Neural progenitor cell (in vitro differentiated cells): ENCODE measurements around the gene DCDC1. TPM values are rescaled to one million over a fixed set of nuclear protein-coding genes. Genes with fewer than 3 reads are reported as not detected.

Experiments used
- DNase-seq: peaks from one replicate; pipeline ENCODE4 v3.0.0-alpha.2; 2016; ENCODE audit warnings: low spot score
- H2AFZ ChIP-seq: fragments of 200-600 bp; sonication (generic); replicated peaks from 2 replicates; pipeline ENCODE4 v1.6.1; 2016; ENCODE audit warnings: antibody characterized with exemption
- H3F3A ChIP-seq: fragments of 200-600 bp; sonication (generic); 2 replicates; pipeline ENCODE4 v1.6.1; 2016; ENCODE audit warnings: antibody characterized with exemption, low read depth
- H3K27ac ChIP-seq: fragments of 200-600 bp; sonication (generic); 2 replicates; pipeline ENCODE4 v1.5.1; 2016; ENCODE audit warnings: mild to moderate bottlenecking
- H3K27me3 ChIP-seq: fragments of 200-600 bp; sonication (generic); 2 replicates; pipeline ENCODE4 v1.6.1; 2016; ENCODE audit warnings: mild to moderate bottlenecking, moderate library complexity
- H3K36me3 ChIP-seq: fragments of 200-600 bp; sonication (generic); 2 replicates; pipeline ENCODE4 v1.5.1; 2016
- H3K4me1 ChIP-seq: fragments of 200-600 bp; sonication (generic); 2 replicates; pipeline ENCODE4 v1.6.1; 2016; ENCODE audit warnings: mixed run types
- H3K4me2 ChIP-seq: fragments of 200-600 bp; sonication (generic); 2 replicates; pipeline ENCODE4 v1.6.1; 2016
- H3K4me3 ChIP-seq: fragments of 200-600 bp; sonication (generic); 2 replicates; pipeline ENCODE4 v1.5.1; 2016
- H3K79me2 ChIP-seq: fragments of 200-600 bp; sonication (generic); 2 replicates; pipeline ENCODE4 v1.6.1; 2016; ENCODE audit warnings: low read depth
- H3K9ac ChIP-seq: fragments of 200-600 bp; sonication (generic); 2 replicates; pipeline ENCODE4 v1.6.1; 2016
- H3K9me3 ChIP-seq: fragments of 200-600 bp; sonication (generic); 2 replicates; pipeline ENCODE4 v1.5.1; 2016; ENCODE audit warnings: low read depth
- H4K20me1 ChIP-seq: fragments of 200-600 bp; sonication (generic); 2 replicates; pipeline ENCODE4 v1.6.1; 2016; ENCODE audit warnings: low read depth
- H3K27ac Mint-ChIP-seq: 3 replicates; pipeline ENCODE4 v1.8.0; 2021; ENCODE audit warnings: mixed read lengths
- H3K27me3 Mint-ChIP-seq: 2 replicates; pipeline ENCODE4 v1.8.0; 2022; ENCODE audit warnings: low read depth, mild to moderate bottlenecking, inconsistent platforms, moderate library complexity, mixed read lengths; ENCODE audit not compliant: insufficient read depth
- H3K36me3 Mint-ChIP-seq: 3 replicates; pipeline ENCODE4 v1.8.0; 2021; ENCODE audit warnings: mixed read lengths
- H3K4me1 Mint-ChIP-seq: 3 replicates; pipeline ENCODE4 v1.8.0; 2021; ENCODE audit warnings: mixed read lengths
- H3K4me3 Mint-ChIP-seq: 3 replicates; pipeline ENCODE4 v1.8.0; 2021; ENCODE audit warnings: mild to moderate bottlenecking, moderate library complexity, mixed read lengths
- H3K9me3 Mint-ChIP-seq: 3 replicates; pipeline ENCODE4 v1.8.0; 2020; ENCODE audit warnings: mixed read lengths
- EZH2 ChIP-seq: fragments of 200-600 bp; sonication (generic); IDR thresholded peaks from 2 replicates; pipeline ENCODE4 v1.6.1; 2017; ENCODE audit warnings: antibody characterized with exemption, mild to moderate bottlenecking, moderate library complexity
- EZH2phosphoT487 ChIP-seq: fragments of 200-600 bp; sonication (generic); IDR thresholded peaks from 2 replicates; pipeline ENCODE4 v1.6.1; 2017; ENCODE audit warnings: antibody characterized with exemption
- total RNA-seq: library from RNA; depleted of rRNA; stranded (reverse); fragments of >200 nt; gene quantifications from 2 replicates; pipeline ENCODE4 v1.2.3, GENCODE V29; 2015; ENCODE audit warnings: low replicate concordance
- TF ChIP-seq, protein P1 (sequence below): fragments of 200-600 bp; sonication (generic); IDR thresholded peaks from 2 replicates; pipeline ENCODE4 v1.5.1; 2017; ENCODE audit warnings: antibody characterized with exemption, mild to moderate bottlenecking

DCDC1 gene
- total RNA-seq, 1 donor from 2014 or later: 5.0 TPM

DNA sequence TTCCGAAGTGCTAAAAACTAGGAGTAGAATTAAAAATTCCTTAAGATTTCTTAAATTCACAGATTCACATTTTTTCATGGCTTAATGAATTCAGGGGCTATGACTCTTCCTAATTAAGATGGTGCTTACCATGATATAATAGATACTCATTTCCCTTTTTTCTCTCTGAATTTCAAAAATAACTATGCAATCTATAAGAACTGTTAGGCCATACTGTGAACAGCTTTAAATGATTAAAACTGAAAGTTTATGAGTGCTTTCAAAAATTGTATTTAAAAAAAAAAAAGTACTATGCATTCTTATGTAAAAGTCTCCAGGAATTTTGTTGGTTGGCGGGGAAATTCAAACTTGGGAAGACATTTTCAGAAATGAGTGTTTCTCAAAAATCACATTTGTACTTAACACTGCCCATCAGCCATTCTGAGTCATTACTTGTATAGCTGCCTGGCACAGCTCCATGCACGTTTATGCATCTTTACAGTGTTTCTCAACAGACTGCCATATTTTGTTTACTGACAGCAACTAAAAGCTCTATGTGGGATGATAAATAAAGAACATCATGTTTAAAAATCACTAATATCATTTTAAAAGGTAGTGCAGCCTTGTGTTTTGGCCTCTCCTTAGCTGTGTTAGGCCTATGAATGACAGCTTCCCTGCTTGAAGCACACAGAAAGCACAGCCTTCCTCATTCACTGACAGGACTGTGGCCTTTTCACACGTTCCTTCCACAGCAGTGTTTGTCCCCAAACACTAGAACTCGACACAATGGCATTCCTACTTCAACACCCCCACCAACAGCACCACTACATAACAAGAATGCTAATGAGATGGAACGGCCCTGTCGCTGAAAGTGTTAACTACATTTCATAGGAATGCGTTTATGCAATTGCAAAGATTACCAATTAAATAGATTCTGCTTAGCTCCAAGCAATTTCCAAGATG, 131.4 kb downstream of the DCDC1 start:
- H3K79me2 ChIP-seq: no peaks in the 10 kb centered on the region
- Mint-ChIP-seq H3K9me3 (no peaks in the 10 kb centered on the region), H3K27ac (peak overlapping the region; percentile 95), H3K4me1 (peaks cover 74% of the 10 kb centered on the region), H3K36me3 (no peaks in the 10 kb centered on the region), H3K27me3 (no peaks in the 10 kb centered on the region), H3K4me3 (peak overlapping the region; percentile 75)
- peak overlapping the region; percentile 8 for H3K4me3 ChIP-seq
- peak; percentile 89 for DNase-seq
- TF ChIP-seq EZH2: no peak
- TF ChIP-seq, protein P1, sequence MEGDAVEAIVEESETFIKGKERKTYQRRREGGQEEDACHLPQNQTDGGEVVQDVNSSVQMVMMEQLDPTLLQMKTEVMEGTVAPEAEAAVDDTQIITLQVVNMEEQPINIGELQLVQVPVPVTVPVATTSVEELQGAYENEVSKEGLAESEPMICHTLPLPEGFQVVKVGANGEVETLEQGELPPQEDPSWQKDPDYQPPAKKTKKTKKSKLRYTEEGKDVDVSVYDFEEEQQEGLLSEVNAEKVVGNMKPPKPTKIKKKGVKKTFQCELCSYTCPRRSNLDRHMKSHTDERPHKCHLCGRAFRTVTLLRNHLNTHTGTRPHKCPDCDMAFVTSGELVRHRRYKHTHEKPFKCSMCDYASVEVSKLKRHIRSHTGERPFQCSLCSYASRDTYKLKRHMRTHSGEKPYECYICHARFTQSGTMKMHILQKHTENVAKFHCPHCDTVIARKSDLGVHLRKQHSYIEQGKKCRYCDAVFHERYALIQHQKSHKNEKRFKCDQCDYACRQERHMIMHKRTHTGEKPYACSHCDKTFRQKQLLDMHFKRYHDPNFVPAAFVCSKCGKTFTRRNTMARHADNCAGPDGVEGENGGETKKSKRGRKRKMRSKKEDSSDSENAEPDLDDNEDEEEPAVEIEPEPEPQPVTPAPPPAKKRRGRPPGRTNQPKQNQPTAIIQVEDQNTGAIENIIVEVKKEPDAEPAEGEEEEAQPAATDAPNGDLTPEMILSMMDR: no peak
- TF ChIP-seq EZH2phosphoT487: no peak
- H4K20me1 ChIP-seq: no peaks in the 10 kb centered on the region
- H3K9me3 ChIP-seq: no peaks in the 10 kb centered on the region
- H3K4me2 ChIP-seq: peak overlapping the region; percentile 66
- H3F3A ChIP-seq: peaks cover 51% of the 10 kb centered on the region
- no peaks in the 10 kb centered on the region for H3K27me3 ChIP-seq
- peak overlapping the region; percentile 94 for H3K27ac ChIP-seq
- H3K36me3 ChIP-seq: no peaks in the 10 kb centered on the region
- no peak overlapping the region for H3K9ac ChIP-seq
- H2AFZ ChIP-seq: no peak overlapping the region
- peaks cover 75% of the 10 kb centered on the region for H3K4me1 ChIP-seq

DNA sequence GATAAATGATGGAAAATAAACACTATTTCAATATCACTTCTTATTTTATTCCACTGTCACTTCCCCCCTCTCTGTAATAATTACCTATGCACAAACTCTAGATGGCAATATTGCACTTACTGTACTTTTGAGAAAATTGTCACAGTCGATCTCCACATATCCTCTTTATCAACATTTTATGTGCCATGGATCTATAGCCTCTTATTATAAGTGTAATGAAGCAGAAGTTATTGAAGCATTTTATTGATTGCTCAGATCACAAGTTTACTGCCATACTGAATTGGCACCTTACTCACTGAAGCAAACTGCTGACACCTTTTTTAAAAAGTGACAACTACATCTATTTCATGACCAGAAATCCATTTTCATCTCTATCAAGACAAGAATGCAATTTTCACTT, 133.4 kb downstream of the DCDC1 start:
- Histone ChIP-seq H3K9ac (no peak overlapping the region), H2AFZ (no peak overlapping the region), H3K9me3 (no peaks in the 10 kb centered on the region), H3K4me1 (peaks cover 56% of the 10 kb centered on the region), H4K20me1 (no peaks in the 10 kb centered on the region), H3K27ac (peak overlapping the region; percentile 94), H3K4me2 (peak overlapping the region; percentile 10), H3K36me3 (no peaks in the 10 kb centered on the region), H3F3A (peaks cover 43% of the 10 kb centered on the region), H3K4me3 (no peak overlapping the region), H3K27me3 (no peaks in the 10 kb centered on the region), H3K79me2 (no peaks in the 10 kb centered on the region)
- Mint-ChIP-seq H3K4me3 (no peak overlapping the region), H3K9me3 (no peaks in the 10 kb centered on the region), H3K36me3 (no peaks in the 10 kb centered on the region), H3K27ac (peak overlapping the region; percentile 8), H3K27me3 (no peaks in the 10 kb centered on the region), H3K4me1 (peaks cover 57% of the 10 kb centered on the region)
- TF ChIP-seq, protein P1: peak; percentile 44
- TF ChIP-seq EZH2 (no peak), EZH2phosphoT487 (no peak)
- no peak for DNase-seq

DNA sequence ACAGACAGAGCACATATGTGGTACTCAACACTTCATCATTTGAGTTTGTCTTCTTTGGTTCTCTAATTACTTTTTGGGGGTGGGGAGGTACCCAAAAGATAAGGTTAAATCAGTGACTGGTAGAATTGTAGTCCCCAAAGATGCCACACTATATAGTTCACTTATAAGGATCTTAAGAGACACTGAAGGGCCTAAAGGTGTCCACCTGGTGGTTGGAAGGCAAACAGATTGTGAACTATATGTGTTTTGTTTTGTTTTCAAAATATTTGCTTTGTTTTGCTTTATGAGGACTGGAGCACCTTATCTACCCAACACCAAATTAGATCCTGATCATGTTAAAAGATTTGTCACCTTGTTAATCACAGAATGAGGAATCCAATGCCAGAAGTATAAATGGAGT, 136.1 kb downstream of the DCDC1 start:
- no peaks in the 10 kb centered on the region for H3K27me3 ChIP-seq
- H3K79me2 ChIP-seq: no peaks in the 10 kb centered on the region
- H3K4me1 ChIP-seq: peaks cover 29% of the 10 kb centered on the region
- H4K20me1 ChIP-seq: no peaks in the 10 kb centered on the region
- H3K4me3 Mint-ChIP-seq: no peak overlapping the region
- no peak overlapping the region for H3K27ac Mint-ChIP-seq
- H3K4me2 ChIP-seq: no peak overlapping the region
- H3K4me1 Mint-ChIP-seq: peaks cover 35% of the 10 kb centered on the region
- peaks cover 25% of the 10 kb centered on the region for H3F3A ChIP-seq
- H3K9me3 ChIP-seq: no peaks in the 10 kb centered on the region
- no peak overlapping the region for H3K4me3 ChIP-seq
- no peaks in the 10 kb centered on the region for H3K36me3 Mint-ChIP-seq
- DNase-seq: no peak
- H3K36me3 ChIP-seq: no peaks in the 10 kb centered on the region
- no peak overlapping the region for H3K27ac ChIP-seq
- H3K9me3 Mint-ChIP-seq: no peaks in the 10 kb centered on the region
- TF ChIP-seq, protein P1: peak; percentile 55
- no peak for TF ChIP-seq EZH2
- no peaks in the 10 kb centered on the region for H3K27me3 Mint-ChIP-seq
- H3K9ac ChIP-seq: no peak overlapping the region
- no peak overlapping the region for H2AFZ ChIP-seq
